ENCODE results near the gene FMN2.

DNA sequence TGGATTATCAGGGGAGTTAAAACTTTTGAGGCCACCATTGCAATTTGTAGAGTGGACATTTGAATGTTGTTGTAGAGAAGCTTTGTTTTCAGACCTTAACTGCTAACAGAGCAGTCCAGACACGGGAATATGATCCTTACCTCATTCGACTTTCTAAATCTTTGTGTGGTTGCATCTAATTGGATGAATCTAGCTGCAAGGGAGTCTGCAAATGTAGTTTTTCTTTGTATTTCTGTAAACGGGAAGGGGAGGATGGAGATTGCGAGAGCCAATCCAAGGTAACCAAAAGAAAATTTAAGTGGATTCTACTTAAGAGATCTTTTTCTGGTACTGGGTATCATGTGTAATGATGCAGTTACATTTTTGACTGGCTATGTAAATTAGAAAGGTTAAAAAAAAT, 110.2 kb downstream of the FMN2 start:
- no peak for TF ChIP-seq EZH2 (IDR thresholded peaks at IDR 0.05; ENCODE audit: borderline replicate concordance)
- TF ChIP-seq, protein P1, sequence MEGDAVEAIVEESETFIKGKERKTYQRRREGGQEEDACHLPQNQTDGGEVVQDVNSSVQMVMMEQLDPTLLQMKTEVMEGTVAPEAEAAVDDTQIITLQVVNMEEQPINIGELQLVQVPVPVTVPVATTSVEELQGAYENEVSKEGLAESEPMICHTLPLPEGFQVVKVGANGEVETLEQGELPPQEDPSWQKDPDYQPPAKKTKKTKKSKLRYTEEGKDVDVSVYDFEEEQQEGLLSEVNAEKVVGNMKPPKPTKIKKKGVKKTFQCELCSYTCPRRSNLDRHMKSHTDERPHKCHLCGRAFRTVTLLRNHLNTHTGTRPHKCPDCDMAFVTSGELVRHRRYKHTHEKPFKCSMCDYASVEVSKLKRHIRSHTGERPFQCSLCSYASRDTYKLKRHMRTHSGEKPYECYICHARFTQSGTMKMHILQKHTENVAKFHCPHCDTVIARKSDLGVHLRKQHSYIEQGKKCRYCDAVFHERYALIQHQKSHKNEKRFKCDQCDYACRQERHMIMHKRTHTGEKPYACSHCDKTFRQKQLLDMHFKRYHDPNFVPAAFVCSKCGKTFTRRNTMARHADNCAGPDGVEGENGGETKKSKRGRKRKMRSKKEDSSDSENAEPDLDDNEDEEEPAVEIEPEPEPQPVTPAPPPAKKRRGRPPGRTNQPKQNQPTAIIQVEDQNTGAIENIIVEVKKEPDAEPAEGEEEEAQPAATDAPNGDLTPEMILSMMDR (IDR thresholded peaks at IDR 0.05; ENCODE audit: poor library complexity), result no peak
